Mammary epithelial cell (primary cell): ENCODE data around the gene ABCC4.

Experiments used
- CTCF ChIP-seq, 2 donors: IDR thresholded peaks in 1 of 2; conservative IDR thresholded peaks in 1 of 2; 2 replicates each; pipeline ENCODE4 v1.5.1; 2011 to 2012; ENCODE audit warnings: inconsistent platforms in 2 of 2, low read length in 2 of 2, mild to moderate bottlenecking in 2 of 2, control low read depth in 1 of 2, low read depth in 1 of 2; ENCODE audit not compliant: insufficient read depth in 1 of 2; ENCODE audit errors: extremely low read depth in 1 of 2
- EZH2 ChIP-seq: IDR thresholded peaks from 2 replicates; pipeline ENCODE4 v1.6.1; 2012; ENCODE audit warnings: low read length, inconsistent platforms, borderline replicate concordance

GRCh38 chr13:95124959-95125358 lies 176.3 kb downstream of the ABCC4 start:
- TF ChIP-seq CTCF (conservative IDR thresholded peaks at IDR 0.05 in 1 of 2, IDR thresholded peaks at IDR 0.05 in 1 of 2; ENCODE audit: extremely low read depth in 1 of 2, insufficient read depth in 1 of 2, low read depth in 1 of 2, low read length in 2 of 2) (no peak), EZH2 (no peak)
